ENCODE data around the gene PLEKHH1. TPM values are rescaled to one million over a fixed set of nuclear protein-coding genes. Genes with fewer than 3 reads are reported as not detected.

PLEKHH1 gene
- total RNA-seq, 1 donor from 2014 or later: 40.0 TPM

DNA sequence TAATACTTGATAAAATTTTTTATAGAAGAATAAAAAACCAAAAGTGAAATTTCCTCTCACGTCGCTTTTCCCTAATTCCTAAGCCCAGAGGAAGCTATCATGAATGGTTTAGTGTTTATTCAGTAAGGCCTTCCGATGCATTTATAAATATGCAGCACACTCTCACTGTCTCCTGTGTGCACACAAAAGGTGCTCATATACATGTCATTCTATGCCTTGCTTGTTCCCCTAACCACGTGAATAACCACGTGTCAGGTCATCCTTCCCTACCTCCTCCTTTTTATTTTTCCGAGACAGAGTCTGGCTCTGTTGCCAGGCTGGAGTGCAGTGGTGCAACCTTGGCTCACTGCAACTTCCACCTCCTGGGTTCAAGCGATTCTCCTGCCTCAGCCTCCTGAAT, 37.4 kb downstream of the PLEKHH1 start:
- no peak overlapping the region for H3K4me3 Mint-ChIP-seq
- DNase-seq (ENCODE audit: low read depth, low spot score): no peak
- no peak overlapping the region for H3K27ac Mint-ChIP-seq (ENCODE audit: unreplicated experiment)
- H3K27me3 Mint-ChIP-seq (ENCODE audit: low read depth): no peaks in the 10 kb centered on the region
- TF ChIP-seq, protein P1, sequence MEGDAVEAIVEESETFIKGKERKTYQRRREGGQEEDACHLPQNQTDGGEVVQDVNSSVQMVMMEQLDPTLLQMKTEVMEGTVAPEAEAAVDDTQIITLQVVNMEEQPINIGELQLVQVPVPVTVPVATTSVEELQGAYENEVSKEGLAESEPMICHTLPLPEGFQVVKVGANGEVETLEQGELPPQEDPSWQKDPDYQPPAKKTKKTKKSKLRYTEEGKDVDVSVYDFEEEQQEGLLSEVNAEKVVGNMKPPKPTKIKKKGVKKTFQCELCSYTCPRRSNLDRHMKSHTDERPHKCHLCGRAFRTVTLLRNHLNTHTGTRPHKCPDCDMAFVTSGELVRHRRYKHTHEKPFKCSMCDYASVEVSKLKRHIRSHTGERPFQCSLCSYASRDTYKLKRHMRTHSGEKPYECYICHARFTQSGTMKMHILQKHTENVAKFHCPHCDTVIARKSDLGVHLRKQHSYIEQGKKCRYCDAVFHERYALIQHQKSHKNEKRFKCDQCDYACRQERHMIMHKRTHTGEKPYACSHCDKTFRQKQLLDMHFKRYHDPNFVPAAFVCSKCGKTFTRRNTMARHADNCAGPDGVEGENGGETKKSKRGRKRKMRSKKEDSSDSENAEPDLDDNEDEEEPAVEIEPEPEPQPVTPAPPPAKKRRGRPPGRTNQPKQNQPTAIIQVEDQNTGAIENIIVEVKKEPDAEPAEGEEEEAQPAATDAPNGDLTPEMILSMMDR (conservative IDR thresholded peaks at IDR 0.05): no peak
- no peaks in the 10 kb centered on the region for H3K9me3 Mint-ChIP-seq
- H3K36me3 Mint-ChIP-seq (ENCODE audit: low read depth): peaks cover 3% of the 10 kb centered on the region
- H3K4me1 Mint-ChIP-seq: peaks cover 6% of the 10 kb centered on the region

DNA sequence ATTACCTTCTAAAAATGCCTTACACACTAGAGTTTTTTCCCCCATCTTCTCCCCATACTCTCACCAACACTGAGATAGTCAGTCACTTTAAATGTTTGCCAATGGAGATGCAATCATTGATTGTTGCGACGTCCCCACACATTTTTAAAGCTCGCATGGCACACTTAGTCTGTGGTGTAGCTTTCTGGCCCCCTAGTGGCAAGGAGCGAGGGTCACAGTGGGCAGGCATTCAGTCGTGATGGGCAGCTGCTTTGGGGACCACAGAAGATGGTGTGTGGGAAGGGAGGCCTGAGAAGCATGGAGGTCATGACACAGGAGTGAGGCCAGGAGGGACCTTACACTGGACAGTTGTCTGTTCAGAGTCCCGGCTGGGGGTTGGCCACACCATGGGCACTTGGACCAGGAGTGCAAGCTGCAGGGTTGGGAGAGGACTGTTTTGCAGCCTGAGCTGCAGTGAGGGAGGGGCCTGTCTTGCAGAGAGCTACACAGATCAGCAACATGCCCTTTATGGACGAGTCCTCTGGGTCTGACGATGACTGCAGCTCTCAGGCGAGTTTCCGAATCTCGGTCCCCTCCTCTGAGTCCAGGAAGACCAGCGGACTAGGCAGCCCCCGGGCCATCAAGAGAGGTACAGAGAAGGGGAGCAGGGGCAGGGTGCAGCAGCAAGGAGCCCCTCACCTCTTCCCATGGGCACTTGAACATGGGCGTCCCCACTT, 38.3 kb downstream of the PLEKHH1 start:
- Mint-ChIP-seq H3K9me3 (no peaks in the 10 kb centered on the region), H3K4me1 (peaks cover 6% of the 10 kb centered on the region), H3K36me3 (ENCODE audit: low read depth) (peaks cover 3% of the 10 kb centered on the region), H3K4me3 (no peak overlapping the region), H3K27me3 (ENCODE audit: low read depth) (no peaks in the 10 kb centered on the region), H3K27ac (ENCODE audit: unreplicated experiment) (peak overlapping the region; percentile 54)
- DNase-seq (ENCODE audit: low read depth, low spot score): peak; percentile 72
- TF ChIP-seq, protein P1 (conservative IDR thresholded peaks at IDR 0.05): peak; percentile 83

DNA sequence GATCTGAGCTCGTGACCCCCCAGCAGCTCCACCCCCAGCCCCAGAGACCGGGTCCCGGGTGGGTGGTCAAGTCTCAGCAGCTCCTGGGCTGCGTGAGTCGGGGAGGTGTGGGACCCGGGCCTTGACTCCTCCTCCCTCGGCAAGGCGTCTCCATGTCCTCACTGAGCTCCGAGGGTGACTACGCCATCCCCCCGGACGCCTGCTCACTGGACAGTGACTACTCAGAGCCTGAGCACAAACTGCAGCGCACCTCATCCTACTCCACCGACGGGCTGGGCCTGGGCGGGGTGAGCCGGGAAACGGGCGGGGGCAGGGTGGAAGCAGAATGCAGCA, 38.9 kb downstream of the PLEKHH1 start:
- Mint-ChIP-seq H3K4me1 (peaks cover 6% of the 10 kb centered on the region), H3K27ac (ENCODE audit: unreplicated experiment) (no peak overlapping the region), H3K4me3 (no peak overlapping the region), H3K27me3 (ENCODE audit: low read depth) (no peaks in the 10 kb centered on the region), H3K36me3 (ENCODE audit: low read depth) (peaks cover 3% of the 10 kb centered on the region), H3K9me3 (no peaks in the 10 kb centered on the region)
- TF ChIP-seq, protein P1 (conservative IDR thresholded peaks at IDR 0.05): no peak
- DNase-seq (ENCODE audit: low read depth, low spot score): no peak

DNA sequence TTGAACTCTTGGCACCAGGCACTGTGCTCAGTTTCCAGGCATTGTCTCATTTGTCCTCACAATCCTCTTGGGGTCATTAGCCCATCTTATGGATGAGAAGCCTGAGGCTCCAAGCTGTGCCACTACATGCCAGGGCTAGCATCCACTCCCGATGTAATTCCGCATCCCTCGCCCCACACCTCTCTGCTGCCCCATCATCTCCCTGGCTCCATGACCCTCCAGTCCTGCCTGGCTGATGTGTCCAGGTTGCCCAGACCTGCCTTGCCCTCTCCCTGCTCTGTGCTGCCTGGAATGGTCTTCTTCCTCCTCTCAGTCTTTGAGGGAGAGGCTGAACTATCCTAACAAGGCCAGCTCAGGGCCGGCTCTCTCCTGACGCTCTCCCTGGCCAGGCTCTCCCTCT, 39.5 kb downstream of the PLEKHH1 start:
- peak overlapping the region; percentile 52 for H3K27ac Mint-ChIP-seq (ENCODE audit: unreplicated experiment)
- H3K36me3 Mint-ChIP-seq (ENCODE audit: low read depth): peaks cover 3% of the 10 kb centered on the region
- H3K4me1 Mint-ChIP-seq: peaks cover 6% of the 10 kb centered on the region
- DNase-seq (ENCODE audit: low read depth, low spot score): no peak
- no peaks in the 10 kb centered on the region for H3K27me3 Mint-ChIP-seq (ENCODE audit: low read depth)
- TF ChIP-seq, protein P1 (conservative IDR thresholded peaks at IDR 0.05): no peak
- no peaks in the 10 kb centered on the region for H3K9me3 Mint-ChIP-seq
- no peak overlapping the region for H3K4me3 Mint-ChIP-seq

DNA sequence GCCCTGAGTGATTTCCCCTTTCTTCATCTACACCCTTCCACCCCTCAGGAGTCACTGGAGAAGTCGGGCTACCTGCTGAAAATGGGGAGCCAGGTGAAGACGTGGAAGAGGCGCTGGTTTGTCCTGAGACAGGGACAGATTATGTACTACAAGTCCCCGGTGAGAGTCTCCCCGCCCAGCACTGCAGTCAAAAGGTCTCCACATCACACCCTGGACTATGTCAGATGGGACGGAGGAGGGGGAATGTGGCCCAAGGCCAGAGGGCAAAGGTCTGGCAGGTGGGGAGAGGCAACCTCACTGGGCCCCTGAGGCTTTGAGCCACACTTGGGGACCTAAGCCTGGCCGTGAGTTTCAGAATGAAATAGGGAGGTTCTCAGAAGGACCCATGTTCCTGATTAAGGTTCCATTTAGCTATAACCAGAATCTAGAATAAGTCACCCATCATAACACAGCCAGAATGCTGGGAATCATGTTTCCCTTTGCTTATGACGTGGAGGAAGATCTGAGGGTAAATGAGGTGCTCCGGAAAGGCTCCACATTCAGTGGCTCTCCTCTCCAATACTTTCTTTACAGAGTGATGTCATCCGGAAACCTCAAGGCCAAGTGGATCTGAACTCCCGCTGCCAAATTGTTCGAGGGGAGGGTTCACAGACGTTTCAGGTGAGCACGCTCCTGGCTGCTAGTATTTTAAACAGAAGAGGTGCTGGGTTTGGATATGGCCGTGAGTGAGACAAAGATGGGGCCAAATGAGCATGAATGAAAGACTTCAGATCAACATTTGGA, 40.3 kb downstream of the PLEKHH1 start:
- TF ChIP-seq, protein P1 (conservative IDR thresholded peaks at IDR 0.05): no peak
- Mint-ChIP-seq H3K27ac (ENCODE audit: unreplicated experiment) (no peak overlapping the region), H3K4me3 (no peak overlapping the region), H3K36me3 (ENCODE audit: low read depth) (peaks cover 3% of the 10 kb centered on the region), H3K9me3 (no peaks in the 10 kb centered on the region), H3K27me3 (ENCODE audit: low read depth) (no peaks in the 10 kb centered on the region), H3K4me1 (peaks cover 6% of the 10 kb centered on the region)
- DNase-seq (ENCODE audit: low read depth, low spot score): no peak
